ACHN (cell line): ENCODE data around the gene YPEL1.
"Not testable (repeated sequence)": the region's sequence is repeated elsewhere in the genome, so short reads cannot be mapped to it uniquely, and the experiment has no call there.

Experiments used
- DNase-seq: peaks from one replicate; pipeline ENCODE4 v3.0.0-alpha.2; 2015
- in situ Hi-C: cut with HindIII; loops from 2 replicates; pipeline ENCODE4 v1.10.0; 2017; ENCODE audit warnings: low sequenced_read_pairs, low pct_ligation_motif_present, low pct_unique_long_range_greater_than_20kb

The YPEL1 gene

GRCh38 chr22:21755851-21756284 is 20.3 kb upstream of the YPEL1 start:
- in situ Hi-C loops, result no loop called here
- DNase-seq, result no peak

GRCh38 chr22:21754523-21754922 is 18.9 kb upstream of the YPEL1 start:
- in situ Hi-C loops, result no loop called here
- DNase-seq, result no peak

- DNase-seq, result no peak
- in situ Hi-C loops, result no loop called here
Observed at GRCh38 chr22:21753374-21754111, 17.9 kb upstream of the YPEL1 start.

- in situ Hi-C loops, result no loop called here
- DNase-seq, result no peak
Observed at GRCh38 chr22:21752276-21752675, 16.7 kb upstream of the YPEL1 start.

- DNase-seq, result no peak
- in situ Hi-C loops, result no loop called here
Observed at GRCh38 chr22:21745948-21746347, 10.4 kb upstream of the YPEL1 start.

- DNase-seq, in situ Hi-C loops: not testable (repeated sequence)
Observed at GRCh38 chr22:21744917-21745316, 9.3 kb upstream of the YPEL1 start.

GRCh38 chr22:21741790-21742189 is 6.2 kb upstream of the YPEL1 start:
- in situ Hi-C loops, result no loop called here
- no peak for DNase-seq

- DNase-seq, result no peak
- in situ Hi-C loops, result no loop called here
Observed at GRCh38 chr22:21741059-21741458, 5.5 kb upstream of the YPEL1 start.

- in situ Hi-C loops, result no loop called here
- DNase-seq, result no peak
Observed at GRCh38 chr22:21739828-21740377, 4.3 kb upstream of the YPEL1 start.

- no peak for DNase-seq
- in situ Hi-C loops, result no loop called here
Observed at GRCh38 chr22:21738966-21739365, 3.4 kb upstream of the YPEL1 start.

- in situ Hi-C loops, result no loop called here
- DNase-seq, result no peak
Observed at GRCh38 chr22:21738081-21738480, 2.5 kb upstream of the YPEL1 start.

GRCh38 chr22:21736948-21737347 is 1.4 kb upstream of the YPEL1 start:
- in situ Hi-C loops, result no loop called here

GRCh38 chr22:21736084-21736642 is 569 bp upstream of the YPEL1 start:
- in situ Hi-C loops, result no loop called here
- DNase-seq, result no peak

More at GRCh38 chr22:21736948-21737347, 1.4 kb upstream of the YPEL1 start:
- DNase-seq, result no peak

GRCh38 chr22:21734540-21735199 is 924 bp downstream of the YPEL1 start:
- DNase-seq, result no peak
- in situ Hi-C loops, result no loop called here

- in situ Hi-C loops, result no loop called here
- DNase-seq, result no peak
Observed at GRCh38 chr22:21731503-21731902, 4.1 kb downstream of the YPEL1 start.

GRCh38 chr22:21730535-21731308 is 4.9 kb downstream of the YPEL1 start:
- in situ Hi-C loops, result no loop called here
- DNase-seq, result no peak

- in situ Hi-C loops, result not testable (repeated sequence)
Observed at GRCh38 chr22:21729184-21729583, 6.4 kb downstream of the YPEL1 start.

GRCh38 chr22:21728270-21728669 is 7.3 kb downstream of the YPEL1 start:
- in situ Hi-C loops, result no loop called here
- no peak for DNase-seq

More at GRCh38 chr22:21729184-21729583, 6.4 kb downstream of the YPEL1 start:
- DNase-seq, result not testable (repeated sequence)

- in situ Hi-C loops, result no loop called here
- no peak for DNase-seq
Observed at GRCh38 chr22:21727768-21728167, 7.8 kb downstream of the YPEL1 start.
